Right renal pelvis (tissue), 4 donors: ENCODE data around the gene ASF1B. TPM values are rescaled to one million over a fixed set of nuclear protein-coding genes. Genes with fewer than 3 reads are reported as not detected.

ENCODE experiments used
- DNase-seq, 4 donors: peaks; one replicate each; pipeline ENCODE4 v3.0.0-alpha.2; 2013; ENCODE audit warnings: low read depth in 4 of 4, low spot score in 3 of 4, missing footprints in 1 of 4
- polyA plus RNA-seq, 4 donors: library from polyadenylated mRNA; unstranded; fragments of 120-200 nt; gene quantifications; one replicate each; pipeline ENCODE4 v1.2.1, GENCODE V29; 2013; ENCODE audit not compliant: insufficient read length in 4 of 4

The ASF1B gene
- polyA plus RNA-seq, 4 donors: 17.5 to 22.7 (median 20.4) TPM

- DNase-seq: no peak
These were observed 3.6 kb upstream of the ASF1B start for GRCh38 chr19:14139944-14140343.

- no peak for DNase-seq
These were observed 2.3 kb upstream of the ASF1B start for GRCh38 chr19:14138576-14139265.

GRCh38 chr19:14135985-14136508 lies 342 bp downstream of the ASF1B start:
- DNase-seq: no peak

- no peak for DNase-seq
These were observed 1.0 kb downstream of the ASF1B start for GRCh38 chr19:14135355-14135754.

GRCh38 chr19:14127929-14128509 lies 8.4 kb downstream of the ASF1B start:
- no peak for DNase-seq

- no peak for DNase-seq
These were observed 9.2 kb downstream of the ASF1B start for GRCh38 chr19:14127176-14127575.

GRCh38 chr19:14122924-14123323 lies 13.5 kb downstream of the ASF1B start:
- DNase-seq: no peak

- no peak for DNase-seq
These were observed 15.9 kb downstream of the ASF1B start for GRCh38 chr19:14120497-14120780.

GRCh38 chr19:14119644-14120496 lies 16.5 kb downstream of the ASF1B start:
- no peak for DNase-seq

GRCh38 chr19:14119146-14119545 lies 17.2 kb downstream of the ASF1B start:
- no peak for DNase-seq

GRCh38 chr19:14118165-14119051 lies 18.0 kb downstream of the ASF1B start:
- peak in 2 of 4 donors; percentile 36 to 56 for DNase-seq

GRCh38 chr19:14117668-14118164 lies 18.7 kb downstream of the ASF1B start, which contains the start of gene PRKACA:
TSS of gene PRKACA (minus strand) at chr19:14117762. CDS start at chr19:14117547, 215 bp downstream.
- peak; percentile 96 to 98 (median 97) for DNase-seq

- DNase-seq: no peak
These were observed 19.3 kb downstream of the ASF1B start for GRCh38 chr19:14116918-14117578.

GRCh38 chr19:14116525-14116917 lies 19.9 kb downstream of the ASF1B start:
- no peak for DNase-seq

- DNase-seq: no peak
These were observed 20.6 kb downstream of the ASF1B start for GRCh38 chr19:14115756-14116155.

- no peak for DNase-seq
These were observed 21.5 kb downstream of the ASF1B start for GRCh38 chr19:14114854-14115253.

GRCh38 chr19:14114439-14114838 lies 21.9 kb downstream of the ASF1B start:
- no peak for DNase-seq

GRCh38 chr19:14113762-14114414 lies 22.5 kb downstream of the ASF1B start:
- no peak for DNase-seq

GRCh38 chr19:14112809-14113385 lies 23.5 kb downstream of the ASF1B start:
- no peak for DNase-seq
